Measurements from ENCODE around the gene CORO7. TPM values are rescaled to one million over a fixed set of nuclear protein-coding genes. Genes with fewer than 3 reads are reported as not detected.

Gene CORO7
- total RNA-seq (2022; extraction: Qiagen RNA extraction; ENCODE audit: low read depth): 11.8 to 18.6 TPM (median 14.5 TPM) in 5 replicates

GRCh38 chr16:4416200-4417032 lies at the start of gene CORO7:
Gene CORO7, minus strand, starts transcription at chr16:4416596. Its CDS starts 78 bp downstream, at chr16:4416518.

GRCh38 chr16:4425378-4426020 lies 9.1 kb upstream of the CORO7 start, which contains the start of gene DNAJA3:
Gene DNAJA3, plus strand, starts transcription at chr16:4425868. Its CDS starts 14 bp downstream, at chr16:4425882.

GRCh38 chr16:4371357-4372000 lies 44.9 kb downstream of the CORO7 start, which contains the start of gene VASN:
Gene VASN, plus strand, starts transcription at chr16:4371848. Its CDS starts 9,030 bp downstream, at chr16:4380878.

GRCh38 chr16:4350787-4351659 lies 65.4 kb downstream of the CORO7 start, which contains the start of gene PAM16:
Gene PAM16, minus strand, starts transcription at chr16:4351321. Its CDS starts 87 bp downstream, at chr16:4351234.

GRCh38 chr16:4315186-4316107 lies 100.9 kb downstream of the CORO7 start, which contains the start of gene GLIS2:
Gene GLIS2, plus strand, starts transcription at chr16:4316067. Its CDS starts 16,214 bp downstream, at chr16:4332281.

Other genes starting within 250 kb of the CORO7 start
- 0.01 to 0.05 TPM (median 0.03 TPM) in 3 of 5 replicates, not detected in the others for gene SRL, start 174.5 kb downstream of the CORO7 start, total RNA-seq (2022; extraction: Qiagen RNA extraction; ENCODE audit: low read depth)
- 18.6 to 21.5 TPM (median 19.4 TPM) in 5 replicates for gene TFAP4, start 143.6 kb downstream of the CORO7 start, total RNA-seq (2022; extraction: Qiagen RNA extraction; ENCODE audit: low read depth)
- gene GLIS2, start 100.5 kb downstream of the CORO7 start, total RNA-seq (2022; extraction: Qiagen RNA extraction; ENCODE audit: low read depth): 23.8 to 32.9 TPM (median 31.4 TPM) in 5 replicates
- gene PAM16, start 65.3 kb downstream of the CORO7 start, total RNA-seq (2022; extraction: Qiagen RNA extraction; ENCODE audit: low read depth): 59.2 to 75.6 TPM (median 73.7 TPM) in 5 replicates
- 6.0 to 8.4 TPM (median 8.1 TPM) in 5 replicates for gene VASN, start 44.7 kb downstream of the CORO7 start, total RNA-seq (2022; extraction: Qiagen RNA extraction; ENCODE audit: low read depth)
- 58.0 to 78.6 TPM (median 76.4 TPM) in 5 replicates for gene DNAJA3, start 9.3 kb upstream of the CORO7 start, total RNA-seq (2022; extraction: Qiagen RNA extraction; ENCODE audit: low read depth)
- gene NMRAL1, start 58.0 kb upstream of the CORO7 start, total RNA-seq (2022; extraction: Qiagen RNA extraction; ENCODE audit: low read depth): 43.2 to 45.5 TPM (median 44.5 TPM) in 5 replicates
- gene HMOX2, start 59.8 kb upstream of the CORO7 start, total RNA-seq (2022; extraction: Qiagen RNA extraction; ENCODE audit: low read depth): 46.9 to 59.6 TPM (median 55.7 TPM) in 5 replicates
- gene CDIP1, start 122.2 kb upstream of the CORO7 start, total RNA-seq (2022; extraction: Qiagen RNA extraction; ENCODE audit: low read depth): 9.0 to 12.2 TPM (median 11.4 TPM) in 5 replicates
- gene C16orf96, start 139.7 kb upstream of the CORO7 start, total RNA-seq (2022; extraction: Qiagen RNA extraction; ENCODE audit: low read depth): not detected in 5 replicates
- gene UBALD1, start 198.3 kb upstream of the CORO7 start, total RNA-seq (2022; extraction: Qiagen RNA extraction; ENCODE audit: low read depth): 36.2 to 64.0 TPM (median 59.9 TPM) in 5 replicates
- gene MGRN1, start 208.2 kb upstream of the CORO7 start, total RNA-seq (2022; extraction: Qiagen RNA extraction; ENCODE audit: low read depth): 37.4 to 44.5 TPM (median 39.1 TPM) in 5 replicates

Measured in A549 treated with CpdA at 1 μM for 4 hours (cell line).